OCI-LY7 (cell line): Measurements from ENCODE around the gene MISP. TPM values are rescaled to one million over a fixed set of nuclear protein-coding genes. Genes with fewer than 3 reads are reported as not detected.

Experiments used
- BruUV-seq: library from RNA; stranded (reverse); fragments of 400-500 nt; replicated peaks from 2 replicates; lab custom pipeline; 2021; lab: Mats Ljungman, UMichigan
- CTCF ChIA-PET: fragments of 300-600 bp; sonication (Branson Sonifier 250); formaldehyde crosslinking; loops from one replicate; lab custom pipeline; 2022; ENCODE audit warnings: antibody characterized with exemption; ENCODE audit not compliant: unreplicated experiment; lab: Charles Lee
- POLR2A ChIA-PET: fragments of 300-600 bp; sonication (Branson Sonifier 250); formaldehyde crosslinking; loops from one replicate; lab custom pipeline; 2022; ENCODE audit warnings: antibody characterized with exemption; lab: Charles Lee
- DNase-seq: peaks from one replicate; pipeline ENCODE4 v3.0.0-alpha.2; 2015; ENCODE audit warnings: low spot score
- H2AFZ ChIP-seq: fragments of 200-600 bp; sonication (generic), shearing (Covaris generic); 2 replicates; pipeline ENCODE4 v1.6.1; 2014; ENCODE audit warnings: mild to moderate bottlenecking, antibody characterized with exemption, low read length, moderate library complexity
- H3K27ac ChIP-seq: fragments of 200-600 bp; sonication (generic); 2 replicates; pipeline ENCODE4 v1.5.1; 2014; ENCODE audit warnings: mixed run types, low read depth, mild to moderate bottlenecking, moderate library complexity, low read length, inconsistent platforms; ENCODE audit not compliant: poor library complexity, severe bottlenecking
- H3K36me3 ChIP-seq: fragments of 200-600 bp; sonication (generic); 2 replicates; pipeline ENCODE4 v1.6.1; 2014; ENCODE audit warnings: mild to moderate bottlenecking, antibody characterized with exemption, low read length, moderate library complexity, mixed read lengths; ENCODE audit not compliant: insufficient read depth
- H3K4me1 ChIP-seq: fragments of 200-600 bp; sonication (generic); 2 replicates; pipeline ENCODE4 v1.5.1; 2014; ENCODE audit warnings: mild to moderate bottlenecking, low read length; ENCODE audit not compliant: insufficient read depth, poor library complexity, severe bottlenecking
- H3K4me2 ChIP-seq: fragments of 200-600 bp; sonication (generic); 2 replicates; pipeline ENCODE4 v1.6.1; 2014; ENCODE audit warnings: mild to moderate bottlenecking, low read length
- H3K4me3 ChIP-seq: fragments of 200-600 bp; sonication (generic); 2 replicates; pipeline ENCODE4 v1.5.1; 2014; ENCODE audit warnings: mild to moderate bottlenecking, low read depth, low read length; ENCODE audit not compliant: poor library complexity, severe bottlenecking
- H3K79me2 ChIP-seq: fragments of 200-600 bp; sonication (generic); 2 replicates; pipeline ENCODE4 v1.6.1; 2016; ENCODE audit warnings: low read depth, mild to moderate bottlenecking, low read length, moderate library complexity, mixed read lengths; ENCODE audit not compliant: insufficient read depth
- H3K9me2 ChIP-seq: fragments of 200-600 bp; sonication (generic); 2 replicates; pipeline ENCODE4 v1.6.1; 2016; ENCODE audit warnings: mild to moderate bottlenecking, low read length, mixed read lengths; ENCODE audit not compliant: insufficient read depth
- H3K9me3 ChIP-seq: fragments of 200-600 bp; sonication (generic); 2 replicates; pipeline ENCODE4 v1.6.1; 2014; ENCODE audit warnings: mild to moderate bottlenecking, mixed run types, low read length, mixed read lengths
- H4K20me1 ChIP-seq: fragments of 200-600 bp; sonication (generic); 2 replicates; pipeline ENCODE4 v1.6.1; 2014; ENCODE audit warnings: mild to moderate bottlenecking, antibody characterized with exemption, low read length, moderate library complexity, mixed read lengths; ENCODE audit not compliant: insufficient read depth
- CTCF ChIP-seq: fragments of 200-600 bp; sonication (generic); conservative IDR thresholded peaks from 2 replicates; pipeline ENCODE4 v1.5.1; 2014; ENCODE audit warnings: mild to moderate bottlenecking, antibody characterized with exemption, low read length, moderate library complexity, mixed read lengths
- EZH2phosphoT487 ChIP-seq: fragments of 200-600 bp; sonication (generic); IDR thresholded peaks from 2 replicates; pipeline ENCODE4 v1.6.1; 2018; ENCODE audit warnings: low read depth, borderline replicate concordance, mild to moderate bottlenecking, mixed run types, antibody characterized with exemption, low read length, moderate library complexity, mixed read lengths
- intact Hi-C: fragments of 100-400 bp; cut with micrococcal nuclease; formaldehyde crosslinking; loops from one replicate; pipeline ENCODE4 v1.10.0; 2022; ENCODE audit not compliant: unreplicated experiment
- total RNA-seq, 2 experiments: library from RNA; depleted of rRNA in 1 of 2; stranded (reverse); fragments of >200 nt in 1 of 2; shearing (Covaris generic) in 1 of 2; gene quantifications; 2 replicates each; pipeline ENCODE4 v1.2.3, GENCODE V29; 2014 to 2022

Gene MISP
- total RNA-seq, 2 experiments from 2014 or later: 0.23 TPM; not detected in 1

GRCh38 chr19:782878-783668, 32.2 kb downstream of the MISP start:
- no TSS peak for BruUV-seq
- TF ChIP-seq CTCF: no peak
- TF ChIP-seq EZH2phosphoT487: no peak

DNA sequence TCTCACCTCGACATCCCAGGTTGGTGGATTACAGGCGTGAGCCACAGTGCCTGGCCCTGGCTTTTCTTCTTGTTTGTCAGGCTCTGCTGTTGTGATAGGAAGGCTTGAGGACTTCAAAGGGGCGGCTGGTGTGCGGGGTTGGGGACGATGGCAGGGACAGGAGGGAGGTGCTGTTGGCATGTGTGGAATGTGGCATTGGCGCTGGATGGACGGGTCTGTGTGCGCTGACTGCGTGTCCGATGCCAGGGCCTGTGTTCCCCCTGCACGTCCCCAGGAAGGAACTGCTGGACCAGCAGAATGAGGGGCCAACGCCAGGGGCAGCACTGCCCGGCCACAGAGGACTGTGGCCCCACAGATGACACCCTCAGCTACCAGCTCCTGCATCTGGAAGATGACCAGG, 33.6 kb downstream of the MISP start:
- Histone ChIP-seq H3K27ac (no peak overlapping the region), H3K4me1 (no peaks in the 10 kb centered on the region), H3K4me3 (no peak overlapping the region), H3K4me2 (no peak overlapping the region), H3K79me2 (no peaks in the 10 kb centered on the region), H4K20me1 (no peaks in the 10 kb centered on the region), H3K9me3 (no peaks in the 10 kb centered on the region), H2AFZ (no peak overlapping the region), H3K9me2 (no peaks in the 10 kb centered on the region), H3K36me3 (no peaks in the 10 kb centered on the region)
- DNase-seq: no peak
- intact Hi-C loops: no loop called here
- ChIA-PET CTCF (no interaction called here), POLR2A (interaction anchor here (0.6 kb wide), 1 partner anchor 199 kb away, joined by 4 read pairs; no protein-coding TSS in a partner anchor)
- no peak for TF ChIP-seq CTCF
- TF ChIP-seq EZH2phosphoT487: no peak
- no TSS peak for BruUV-seq

More at GRCh38 chr19:782878-783668, 32.2 kb downstream of the MISP start:
- H3K4me1 ChIP-seq: no peaks in the 10 kb centered on the region
- no peaks in the 10 kb centered on the region for H3K9me2 ChIP-seq
- H3K9me3 ChIP-seq: no peaks in the 10 kb centered on the region
- H3K36me3 ChIP-seq: no peaks in the 10 kb centered on the region
- ChIA-PET CTCF (no interaction called here), POLR2A (no interaction called here)
- H3K4me2 ChIP-seq: no peak overlapping the region
- H2AFZ ChIP-seq: no peak overlapping the region
- H4K20me1 ChIP-seq: no peaks in the 10 kb centered on the region
- no peak for DNase-seq
- intact Hi-C loops: no loop called here
- no peak overlapping the region for H3K4me3 ChIP-seq
- no peak overlapping the region for H3K27ac ChIP-seq
- no peaks in the 10 kb centered on the region for H3K79me2 ChIP-seq

GRCh38 chr19:787536-787935, 36.6 kb downstream of the MISP start:
- Histone ChIP-seq H3K27ac (no peak overlapping the region), H3K36me3 (no peaks in the 10 kb centered on the region), H3K9me3 (no peaks in the 10 kb centered on the region), H4K20me1 (no peaks in the 10 kb centered on the region), H3K4me2 (no peak overlapping the region), H2AFZ (no peak overlapping the region), H3K4me1 (no peaks in the 10 kb centered on the region), H3K79me2 (no peaks in the 10 kb centered on the region), H3K4me3 (no peak overlapping the region), H3K9me2 (no peaks in the 10 kb centered on the region)
- CTCF ChIA-PET: no interaction called here
- POLR2A ChIA-PET: no interaction called here
- DNase-seq: no peak
- no peak for TF ChIP-seq CTCF
- TF ChIP-seq EZH2phosphoT487: no peak
- intact Hi-C loops: no loop called here
- BruUV-seq: no TSS peak
